PC-3 (cell line): ENCODE results near the gene CACNA1B.

Experiments used
- EZH2 ChIP-seq: fragments of 300-600 bp; sonication (generic); IDR thresholded peaks from one replicate; pipeline ENCODE4 v1.6.1; 2017; ENCODE audit warnings: antibody characterized with exemption, mild to moderate bottlenecking, low read length; ENCODE audit not compliant: unreplicated experiment
- EZH2phosphoT487 ChIP-seq: fragments of 300-600 bp; sonication (generic); IDR thresholded peaks from 2 replicates; pipeline ENCODE4 v1.6.1; 2018; ENCODE audit warnings: mild to moderate bottlenecking, antibody characterized with exemption, low read length, borderline replicate concordance
- TF ChIP-seq, protein P1 (sequence below): fragments of 300-600 bp; sonication (generic); conservative IDR thresholded peaks from 2 replicates; pipeline ENCODE4 v1.5.1; 2017; ENCODE audit warnings: antibody characterized with exemption, low read depth, mild to moderate bottlenecking, low read length

DNA sequence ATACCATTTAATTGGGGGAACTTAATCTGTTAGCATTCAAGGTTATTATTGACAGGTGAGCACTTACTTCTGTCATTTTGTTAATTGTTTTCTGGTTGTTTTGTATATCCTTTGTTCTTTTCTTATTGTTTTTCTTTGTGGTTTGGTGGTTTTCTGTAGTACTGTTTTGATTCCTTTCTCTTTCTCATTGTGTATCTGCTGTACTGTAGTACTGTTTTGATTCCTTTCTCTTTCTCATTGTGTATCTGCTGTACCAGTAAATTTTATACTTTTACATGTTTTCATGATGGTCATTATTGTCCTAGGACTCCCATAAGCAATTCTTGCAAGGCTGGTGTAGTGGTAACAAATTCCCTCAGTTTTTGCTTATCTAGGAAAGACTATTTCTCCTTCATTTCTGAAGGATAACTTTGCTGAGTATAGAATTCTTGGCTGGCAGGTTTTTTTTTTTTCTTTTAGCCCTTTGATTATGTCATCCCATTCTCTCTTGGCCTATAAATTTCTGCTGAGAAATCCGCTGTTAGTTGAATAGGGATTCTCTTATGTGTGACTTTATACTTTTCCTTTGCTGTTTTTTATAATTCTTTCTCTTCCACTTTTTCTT lies 24.1 kb upstream of the CACNA1B start:
- TF ChIP-seq, protein P1, sequence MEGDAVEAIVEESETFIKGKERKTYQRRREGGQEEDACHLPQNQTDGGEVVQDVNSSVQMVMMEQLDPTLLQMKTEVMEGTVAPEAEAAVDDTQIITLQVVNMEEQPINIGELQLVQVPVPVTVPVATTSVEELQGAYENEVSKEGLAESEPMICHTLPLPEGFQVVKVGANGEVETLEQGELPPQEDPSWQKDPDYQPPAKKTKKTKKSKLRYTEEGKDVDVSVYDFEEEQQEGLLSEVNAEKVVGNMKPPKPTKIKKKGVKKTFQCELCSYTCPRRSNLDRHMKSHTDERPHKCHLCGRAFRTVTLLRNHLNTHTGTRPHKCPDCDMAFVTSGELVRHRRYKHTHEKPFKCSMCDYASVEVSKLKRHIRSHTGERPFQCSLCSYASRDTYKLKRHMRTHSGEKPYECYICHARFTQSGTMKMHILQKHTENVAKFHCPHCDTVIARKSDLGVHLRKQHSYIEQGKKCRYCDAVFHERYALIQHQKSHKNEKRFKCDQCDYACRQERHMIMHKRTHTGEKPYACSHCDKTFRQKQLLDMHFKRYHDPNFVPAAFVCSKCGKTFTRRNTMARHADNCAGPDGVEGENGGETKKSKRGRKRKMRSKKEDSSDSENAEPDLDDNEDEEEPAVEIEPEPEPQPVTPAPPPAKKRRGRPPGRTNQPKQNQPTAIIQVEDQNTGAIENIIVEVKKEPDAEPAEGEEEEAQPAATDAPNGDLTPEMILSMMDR = no peak
- no peak for TF ChIP-seq EZH2phosphoT487
- no peak for TF ChIP-seq EZH2
